Measurements from ENCODE around the gene GUK1. TPM values are rescaled to one million over a fixed set of nuclear protein-coding genes. Genes with fewer than 3 reads are reported as not detected.

GUK1 gene
- total and polyA plus RNA-seq, 4 donors, result 158 to 476 (median 307) TPM

GRCh38 chr1:228154021-228154669 lies 14.1 kb downstream of the GUK1 start:
- H3K4me3 ChIP-seq, result no peak overlapping the region
- no peak overlapping the region for H3K9ac ChIP-seq (ENCODE audit: insufficient read depth in 1 of 2, low read length in 2 of 2)
- H3K4me1 ChIP-seq (ENCODE audit: control insufficient read depth in 5 of 5, insufficient read depth in 5 of 5, low read length in 5 of 5), result peaks cover 8 to 38% (median 26%) of the 10 kb centered on the region in 5 donors
- no peak for TF ChIP-seq CTCF (IDR thresholded peaks at IDR 0.05; ENCODE audit: control extremely low read depth, extremely low read depth)
- H3K36me3 ChIP-seq (ENCODE audit: control insufficient read depth in 4 of 4, insufficient read depth in 4 of 4, low read length in 4 of 4), result peaks cover 0 to 9% (median 0%) of the 10 kb centered on the region in 4 donors
- peaks cover 0 to 14% (median 8%) of the 10 kb centered on the region in 3 donors for H3K27me3 ChIP-seq (ENCODE audit: control insufficient read depth in 3 of 3, insufficient read depth in 3 of 3, low read length in 2 of 3)
- no peak for ATAC-seq (ENCODE audit: insufficient read depth, low FRiP score)
- no peak overlapping the region for H3K27ac ChIP-seq (ENCODE audit: low read depth in 1 of 2, low read length in 1 of 2)
- DNase-seq, result no peak
- 95 to 96% methylated on average over 11 of the region's 11 CpGs for WGBS, 2 donors
- peaks cover 0 to 3% (median 0%) of the 10 kb centered on the region in 4 donors for H3K9me3 ChIP-seq (ENCODE audit: control insufficient read depth in 4 of 4, insufficient read depth in 3 of 4, low read length in 3 of 4)

GRCh38 chr1:228154670-228155571 lies 14.8 kb downstream of the GUK1 start:
- TF ChIP-seq CTCF (IDR thresholded peaks at IDR 0.05; ENCODE audit: control extremely low read depth, extremely low read depth), result no peak
- DNase-seq (no peak), ATAC-seq (ENCODE audit: insufficient read depth, low FRiP score) (no peak)
- Histone ChIP-seq H3K27me3 (ENCODE audit: control insufficient read depth in 3 of 3, insufficient read depth in 3 of 3, low read length in 2 of 3) (peaks cover 0 to 22% (median 16%) of the 10 kb centered on the region in 3 donors), H3K4me1 (ENCODE audit: control insufficient read depth in 5 of 5, insufficient read depth in 5 of 5, low read length in 5 of 5) (peaks cover 7 to 37% (median 18%) of the 10 kb centered on the region in 5 donors), H3K9me3 (ENCODE audit: control insufficient read depth in 4 of 4, insufficient read depth in 3 of 4, low read length in 3 of 4) (peaks cover 0 to 3% (median 0%) of the 10 kb centered on the region in 4 donors), H3K27ac (ENCODE audit: low read depth in 1 of 2, low read length in 1 of 2) (no peak overlapping the region), H3K9ac (ENCODE audit: insufficient read depth in 1 of 2, low read length in 2 of 2) (no peak overlapping the region), H3K4me3 (no peak overlapping the region), H3K36me3 (ENCODE audit: control insufficient read depth in 4 of 4, insufficient read depth in 4 of 4, low read length in 4 of 4) (peaks cover 0 to 6% (median 0%) of the 10 kb centered on the region in 4 donors)
- 77 to 80% methylated on average over 20 of the region's 20 CpGs for WGBS, 2 donors

- Histone ChIP-seq H3K4me3 (no peak overlapping the region), H3K9me3 (ENCODE audit: control insufficient read depth in 4 of 4, insufficient read depth in 3 of 4, low read length in 3 of 4) (peaks cover 0 to 3% (median 0%) of the 10 kb centered on the region in 4 donors), H3K9ac (ENCODE audit: insufficient read depth in 1 of 2, low read length in 2 of 2) (no peak overlapping the region), H3K36me3 (ENCODE audit: control insufficient read depth in 4 of 4, insufficient read depth in 4 of 4, low read length in 4 of 4) (peaks cover 0 to 4% (median 0%) of the 10 kb centered on the region in 4 donors), H3K27me3 (ENCODE audit: control insufficient read depth in 3 of 3, insufficient read depth in 3 of 3, low read length in 2 of 3) (peaks cover 0 to 30% (median 16%) of the 10 kb centered on the region in 3 donors), H3K4me1 (ENCODE audit: control insufficient read depth in 5 of 5, insufficient read depth in 5 of 5, low read length in 5 of 5) (peaks cover under 1 to 30% (median 10%) of the 10 kb centered on the region in 5 donors), H3K27ac (ENCODE audit: low read depth in 1 of 2, low read length in 1 of 2) (no peak overlapping the region)
- WGBS, 2 donors, result 78 to 82% methylated on average over 16 of the region's 16 CpGs
- ATAC-seq (ENCODE audit: insufficient read depth, low FRiP score) (no peak), DNase-seq (no peak)
- no peak for TF ChIP-seq CTCF (IDR thresholded peaks at IDR 0.05; ENCODE audit: control extremely low read depth, extremely low read depth)
Observed at GRCh38 chr1:228155596-228156514, 15.8 kb downstream of the GUK1 start.
